Measurements from ENCODE around the gene LCN1. TPM values are rescaled to one million over a fixed set of nuclear protein-coding genes. Genes with fewer than 3 reads are reported as not detected.

LCN1 gene
- total and polyA plus RNA-seq, 2 of the 8 experiments (the other 6 are each of a cell fraction or from before 2014, with no cell fraction given): not detected

- no peaks in the 10 kb centered on the region for H4K20me1 ChIP-seq (replicated peaks in 1 of 2; ENCODE audit: control insufficient read depth in 1 of 2, insufficient read depth in 2 of 2, low read length in 2 of 2)
- H3K23me2 ChIP-seq (ENCODE audit: low read depth, low read length): no peaks in the 10 kb centered on the region; the same call in 1 of the 2 replicates
- no peaks in the 10 kb centered on the region for H3K36me3 ChIP-seq (ENCODE audit: control insufficient read depth in 2 of 4, insufficient read depth in 4 of 4, low read length in 3 of 4)
- H3K9me3 ChIP-seq (ENCODE audit: insufficient read depth in 2 of 2, low read depth in 1 of 2, low read length in 1 of 2): peaks cover 0 to 13% of the 10 kb centered on the region in 2 experiments; a peak in 3 of 4 replicates
- ChIA-PET CTCF (ENCODE audit: partially characterized antibody) (interaction anchor here (0.6 to 1.3 kb wide), 3 partner anchors 9 to 533 kb away, joined by 3 to 10 read pairs (median 4); no protein-coding TSS in a partner anchor), POLR2A (ENCODE audit: partially characterized antibody) (interaction anchor here (0.8 kb wide), 1 partner anchor 42 kb away, joined by 3 read pairs; no protein-coding TSS in a partner anchor)
- no peak overlapping the region for H2BK5ac ChIP-seq (ENCODE audit: low read depth, low read length)
- no peak overlapping the region for H4K5ac ChIP-seq (ENCODE audit: insufficient read length, low read depth, low read length)
- H4K8ac ChIP-seq (ENCODE audit: extremely low read depth, insufficient read depth, low read length): 0 out of 2 replicates have a peak overlapping the region, but pooled peaks have one; percentile 2
- H3K18ac ChIP-seq (ENCODE audit: extremely low read depth, low read length): no peak overlapping the region
- no peak overlapping the region for H3K4me2 ChIP-seq (ENCODE audit: insufficient read depth in 1 of 2, low read depth in 2 of 2, low read length in 2 of 2)
- no peak overlapping the region for H3K27ac ChIP-seq (ENCODE audit: low read depth, low read length)
- no peak overlapping the region for H2AK5ac ChIP-seq (ENCODE audit: low read depth, low read length)
- H2AFZ ChIP-seq (ENCODE audit: low read length): no peak overlapping the region
- 89% methylated on average over 8 of the region's 8 CpGs; no CpG with 5 or more reads in 1 of the 2 experiments for WGBS, 2 experiments (ENCODE audit: extremely low coverage in 1 of 2, insufficient coverage in 1 of 2, insufficient read length in 1 of 2, insufficient replicate concordance in 2 of 2, low coverage in 1 of 2, low lambda C conversion rate in 2 of 2, missing lambda C conversion rate in 1 of 2)
- H3K56ac ChIP-seq (replicated peaks; ENCODE audit: insufficient read length, low read depth, low read length): no peak overlapping the region
- no peak overlapping the region for H2BK12ac ChIP-seq (ENCODE audit: low read depth, low read length)
- H3K4me1 ChIP-seq (replicated peaks in 1 of 4; ENCODE audit: control insufficient read depth in 3 of 4, insufficient read depth in 4 of 4, low read length in 3 of 4): peaks cover 0 to 3% (median 0%) of the 10 kb centered on the region in 4 experiments; a peak in 1 of 7 replicates
- no peak overlapping the region for H3K23ac ChIP-seq (ENCODE audit: insufficient read length)
- DNase-seq (ENCODE audit: low read depth in 1 of 2, low spot score in 2 of 2) (no peak), FAIRE-seq (no peak)
- no peak overlapping the region for H2BK20ac ChIP-seq (ENCODE audit: low read length)
- H3K79me1 ChIP-seq (ENCODE audit: low read depth, low read length): no peaks in the 10 kb centered on the region
- no peak overlapping the region for H3K9ac ChIP-seq (replicated peaks in 1 of 4; ENCODE audit: extremely low read depth in 1 of 4, low read depth in 3 of 4, low read length in 3 of 4)
- no peak overlapping the region for H2BK120ac ChIP-seq (replicated peaks; ENCODE audit: low read depth, low read length)
- H2BK15ac ChIP-seq (ENCODE audit: low read length): no peak overlapping the region
- no peak overlapping the region for H3K14ac ChIP-seq (ENCODE audit: insufficient read length)
- no peak overlapping the region for H3K4ac ChIP-seq (replicated peaks; ENCODE audit: insufficient read length, low read depth, low read length)
- H4K91ac ChIP-seq (replicated peaks; ENCODE audit: insufficient read length, low read length): no peak overlapping the region
- no peaks in the 10 kb centered on the region for H3K79me2 ChIP-seq (ENCODE audit: control insufficient read depth in 1 of 2, insufficient read depth in 2 of 2, low read length in 2 of 2)
- no peak overlapping the region for H3K4me3 ChIP-seq (ENCODE audit: extremely low read depth in 1 of 4, insufficient read depth in 2 of 4, low read depth in 3 of 4, low read length in 4 of 4)
- no peaks in the 10 kb centered on the region for H3K27me3 ChIP-seq (replicated peaks in 1 of 4; ENCODE audit: control insufficient read depth in 3 of 4, extremely low read depth in 1 of 4, insufficient read depth in 3 of 4, low read length in 3 of 4)
- no peak for TF ChIP-seq FOSL1 (IDR thresholded peaks at IDR 0.05; ENCODE audit: insufficient read depth, low read depth, low read length)
- TF ChIP-seq POLR2A (IDR thresholded peaks at IDR 0.05; ENCODE audit: control extremely low read depth in 1 of 2, low read depth in 2 of 2, low read length in 2 of 2): no peak
- no peak for TF ChIP-seq CHD1 (IDR thresholded peaks at IDR 0.05; ENCODE audit: low read depth, low read length)
- TF ChIP-seq KDM1A (IDR thresholded peaks at IDR 0.05; ENCODE audit: borderline replicate concordance, low read length): no peak
- TF ChIP-seq RXRA (IDR thresholded peaks at IDR 0.05; ENCODE audit: insufficient read depth, low read depth, low read length): no peak
- no peak for TF ChIP-seq SIX5 (IDR thresholded peaks at IDR 0.05; ENCODE audit: low read depth, low read length)
- TF ChIP-seq USF2 (IDR thresholded peaks at IDR 0.05; ENCODE audit: low read length): no peak
- TF ChIP-seq SP4 (IDR thresholded peaks at IDR 0.05; ENCODE audit: low read length): no peak
- no peak for TF ChIP-seq POLR2AphosphoS5 (IDR thresholded peaks at IDR 0.05; ENCODE audit: low read depth, low read length)
- TF ChIP-seq SAP30 (IDR thresholded peaks at IDR 0.05; ENCODE audit: insufficient read depth, insufficient replicate concordance, low read length): no peak
- TF ChIP-seq TCF12 (IDR thresholded peaks at IDR 0.05; ENCODE audit: low read depth, low read length): no peak
- TF ChIP-seq SIN3A (conservative IDR thresholded peaks at IDR 0.05 in 1 of 2, IDR thresholded peaks at IDR 0.05 in 1 of 2; ENCODE audit: low read depth in 1 of 2, low read length in 2 of 2): no peak
- no peak for TF ChIP-seq CTBP2 (IDR thresholded peaks at IDR 0.05; ENCODE audit: borderline replicate concordance, insufficient read depth, insufficient read length, low read length)
- no peak for TF ChIP-seq CHD2 (IDR thresholded peaks at IDR 0.05; ENCODE audit: low read length)
These were observed 44.4 kb downstream of the LCN1 start for GRCh38 chr9:135565636-135566035.

All from H1 (cell line).